Stimulated activated CD8-positive, alpha-beta memory T cell treated with anti-CD3 and anti-CD28 coated beads, Interleukin-7, amount 100 ng/mL, for 24 hours (primary cell): ENCODE results near the gene GALNT4.
A peak's percentile ranks its signal among the peaks of the same experiment; 100 is the strongest.

Experiments used
- DNase-seq: peaks from one replicate; pipeline ENCODE4 v3.0.0-alpha.2; 2020; ENCODE audit warnings: low read depth

Gene GALNT4

DNA sequence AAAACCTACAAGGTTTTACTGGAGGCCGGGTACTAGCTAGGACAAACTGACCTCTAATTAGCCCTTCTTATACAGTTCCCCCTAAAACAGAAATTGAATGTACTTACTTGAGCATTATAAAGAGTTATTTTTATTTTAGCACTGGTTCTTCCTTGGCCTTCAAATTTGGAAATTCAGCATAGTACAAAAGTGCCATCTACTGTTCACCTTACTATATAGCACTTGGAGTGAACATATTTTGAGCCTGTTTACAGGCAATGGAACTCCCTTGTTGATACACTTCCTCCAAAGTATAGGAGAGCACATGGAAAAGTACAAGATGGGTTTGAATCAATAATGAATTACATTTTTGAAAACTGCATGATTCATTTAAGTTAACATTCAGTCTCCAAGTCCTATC, 5.1 kb upstream of the GALNT4 start:
- DNase-seq: no peak

DNA sequence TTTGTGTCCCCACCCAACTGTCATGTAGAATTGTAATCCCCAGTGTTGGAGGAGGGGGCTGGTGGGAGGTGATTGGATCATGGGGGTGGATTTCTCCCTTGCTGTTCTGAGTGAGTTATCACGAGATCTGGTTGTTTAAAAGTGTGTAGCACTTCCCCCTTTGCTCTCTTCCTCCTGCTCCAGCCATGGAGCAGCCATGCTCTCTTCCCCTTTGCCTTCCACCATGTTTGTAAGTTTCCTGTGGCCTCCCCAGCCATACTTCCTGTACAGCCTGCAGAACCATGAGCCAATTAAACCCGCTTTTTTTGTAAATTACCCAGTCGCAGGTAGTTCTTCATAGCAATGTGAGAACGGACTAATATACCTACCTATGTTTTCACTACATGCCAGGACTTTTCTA, 3.8 kb upstream of the GALNT4 start:
- no peak for DNase-seq

DNA sequence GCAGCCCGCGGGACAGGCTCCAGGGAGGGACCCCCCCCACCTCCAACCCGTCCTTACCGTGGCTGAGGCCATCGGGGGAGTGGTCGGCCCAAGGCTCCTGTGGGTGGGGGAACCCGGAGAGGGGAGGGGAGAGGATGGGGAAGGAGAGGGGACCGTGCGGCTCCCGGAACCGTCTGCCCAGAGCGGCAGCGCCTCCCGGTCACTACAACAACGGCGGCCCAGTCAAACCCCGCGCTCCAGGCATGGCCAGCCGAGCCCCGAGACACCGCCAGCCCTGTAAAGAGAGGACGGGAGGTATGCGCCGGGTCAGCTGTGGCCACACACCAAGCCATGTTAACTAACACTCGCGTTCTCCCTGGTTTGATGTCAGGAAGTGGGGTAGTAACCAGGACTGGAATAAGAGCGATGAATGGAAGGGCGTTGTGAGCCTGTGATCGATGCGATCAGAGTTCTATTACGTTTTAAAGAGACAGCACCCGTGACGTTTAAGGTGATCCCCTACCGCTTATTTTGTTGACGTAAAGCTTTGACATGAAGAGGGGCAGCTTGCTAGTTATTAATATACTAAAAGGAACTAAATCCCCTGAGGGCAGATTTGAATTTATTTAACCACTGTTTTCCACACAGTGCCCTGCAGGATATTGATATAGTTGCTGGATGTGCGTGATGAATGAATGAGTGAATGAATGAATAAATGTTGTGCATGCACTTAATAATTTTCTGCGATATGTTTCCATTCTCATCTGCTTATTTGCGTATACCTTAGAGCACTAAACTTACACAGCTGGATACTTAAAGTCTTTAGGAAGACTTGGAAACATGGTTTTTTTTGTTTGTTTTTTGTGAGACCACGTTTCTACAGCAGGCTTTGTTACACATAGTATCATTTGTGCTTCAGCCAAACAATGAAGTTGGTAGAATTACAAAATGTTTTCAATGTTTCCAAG, 1.5 kb upstream of the GALNT4 start, which contains the start of gene POC1B:
POC1B (minus strand) TSS at position 224 of the 947 bp plus-strand sequence; CDS start at position 72, 152 bp downstream.
- DNase-seq: peak; percentile 48

DNA sequence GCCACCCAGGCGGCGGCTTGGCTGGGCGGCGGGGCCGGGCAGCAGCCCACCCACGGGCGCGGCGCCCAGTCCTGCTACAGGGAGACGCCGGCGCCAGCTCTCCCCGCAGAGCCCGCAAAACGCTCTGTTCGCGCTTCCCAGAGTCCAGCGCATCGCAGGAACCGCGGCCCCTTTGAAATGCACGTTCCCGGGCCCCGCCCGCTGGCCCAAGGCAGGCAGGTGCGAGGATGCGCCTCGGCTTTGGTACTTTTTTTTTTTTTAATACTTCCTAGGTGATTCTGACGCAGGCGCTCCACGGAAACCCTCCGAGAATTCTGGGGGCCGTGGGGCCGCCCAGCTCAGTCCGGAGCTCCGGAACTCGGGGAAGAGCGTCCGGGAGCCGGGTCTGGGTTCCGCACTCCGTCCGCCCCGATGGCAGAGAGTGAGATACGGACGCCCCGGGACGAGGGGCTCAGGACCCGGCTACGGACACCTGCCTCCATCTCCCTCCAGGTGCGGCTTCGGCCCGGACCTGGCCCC, 768 bp upstream of the GALNT4 start:
- DNase-seq: peak; percentile 3

DNA sequence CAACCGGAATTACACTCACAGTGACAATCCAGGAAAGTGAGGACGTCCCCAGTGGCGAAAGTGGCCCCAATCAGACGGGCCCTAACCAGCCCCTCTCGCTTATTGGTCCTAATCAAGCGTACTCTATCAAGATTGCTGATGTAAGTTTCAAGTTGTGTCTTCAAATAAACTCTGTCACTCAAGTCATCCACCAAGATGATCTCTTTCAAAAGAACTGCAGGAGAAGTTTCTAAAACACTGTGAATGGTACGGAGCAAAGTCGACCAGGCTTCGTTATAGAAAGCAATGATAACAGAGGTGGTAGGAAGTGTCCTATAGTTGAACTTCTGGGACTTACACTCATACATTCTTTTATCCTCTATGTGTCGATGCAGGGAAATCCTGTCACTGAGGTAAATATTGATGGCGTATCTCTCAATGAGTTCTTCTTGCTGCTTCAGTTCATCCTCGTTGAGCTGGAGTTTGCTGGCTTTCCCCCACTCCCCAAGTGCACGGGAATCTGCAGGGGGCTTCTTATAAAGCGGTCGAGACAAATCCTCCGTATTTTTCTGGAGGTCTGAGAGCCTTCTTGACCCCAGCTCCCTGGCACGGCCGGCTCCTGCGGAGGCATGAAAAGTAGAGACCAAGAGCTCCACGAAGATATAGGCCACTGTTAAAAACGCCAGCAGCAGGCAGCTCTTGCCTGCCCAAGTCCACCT, 604 bp downstream of the GALNT4 start:
- DNase-seq: no peak

DNA sequence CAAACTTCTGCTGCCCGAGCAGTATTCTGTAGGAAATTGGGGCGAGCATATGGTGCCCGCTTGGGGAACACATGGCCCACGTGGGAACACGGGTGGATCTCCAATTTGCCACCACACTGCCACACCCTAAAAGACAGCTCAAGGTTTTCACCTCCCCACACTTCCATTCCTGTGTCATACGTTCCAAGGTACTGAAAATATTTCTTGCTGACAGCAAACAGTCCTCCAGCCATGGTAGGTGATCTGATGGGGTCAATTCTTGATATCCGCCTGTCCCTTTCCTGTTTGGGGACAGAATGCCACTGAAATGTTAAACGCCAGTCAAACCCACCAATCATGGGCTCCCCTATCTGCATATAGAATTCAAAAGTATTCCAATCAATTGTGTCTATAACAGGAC, 1.2 kb downstream of the GALNT4 start:
- no peak for DNase-seq

DNA sequence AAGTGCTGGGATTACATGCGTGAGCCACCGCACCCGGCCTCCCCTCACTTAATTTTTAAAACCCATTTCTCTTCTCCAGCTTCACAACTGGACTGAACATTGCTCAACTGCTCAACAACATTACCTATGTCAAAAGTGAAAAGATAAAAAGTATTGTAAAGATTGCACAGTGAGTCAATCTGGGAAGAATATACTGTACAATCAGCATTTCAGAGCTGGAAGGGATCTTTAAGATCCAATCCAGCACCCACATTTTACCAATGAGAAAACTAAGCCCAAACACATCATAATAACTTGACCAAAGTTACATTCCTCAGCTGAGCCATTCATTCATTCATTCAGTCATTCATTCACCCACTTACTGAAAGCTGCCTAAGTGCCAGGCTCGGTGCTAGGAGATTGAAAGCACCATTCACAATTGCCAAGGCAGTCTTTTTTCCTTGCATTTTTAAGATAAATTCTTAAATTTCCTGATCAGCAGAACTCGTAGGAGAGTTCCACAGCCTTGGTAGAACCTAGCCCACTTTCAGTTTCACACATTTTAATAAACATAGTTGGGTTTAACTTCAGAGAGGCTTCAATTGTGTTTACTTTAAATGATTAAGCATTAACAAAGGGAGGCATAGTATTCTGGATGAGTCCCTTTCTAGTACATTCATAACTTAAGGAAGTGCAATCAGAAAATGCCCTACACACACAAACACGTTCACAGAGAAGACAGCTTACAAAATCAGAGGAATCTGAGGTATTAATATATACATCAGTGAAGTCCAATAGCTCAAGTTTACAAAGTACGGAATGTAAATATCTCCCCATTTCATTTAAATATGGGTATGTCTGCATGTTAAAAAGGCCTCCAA, 3.0 kb downstream of the GALNT4 start:
- DNase-seq: no peak

DNA sequence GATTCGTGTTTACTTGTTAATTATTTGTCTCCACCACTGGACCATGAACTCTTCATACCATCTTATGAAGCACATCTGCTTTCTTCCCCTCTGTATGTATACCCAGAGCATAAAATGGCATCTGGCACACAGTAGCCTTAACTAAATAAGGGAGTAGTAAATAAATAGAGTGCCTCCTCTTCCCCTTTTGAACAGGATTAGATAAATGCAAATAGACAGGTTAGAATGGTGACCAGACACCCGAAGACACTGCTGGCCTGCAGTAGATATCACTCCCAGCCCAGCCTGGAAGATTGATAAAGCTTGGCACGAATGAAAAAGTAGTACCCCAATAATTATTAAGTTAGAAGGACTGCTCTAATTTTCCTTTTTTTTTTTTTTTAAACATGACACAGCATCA, 6.9 kb downstream of the GALNT4 start:
- no peak for DNase-seq

DNA sequence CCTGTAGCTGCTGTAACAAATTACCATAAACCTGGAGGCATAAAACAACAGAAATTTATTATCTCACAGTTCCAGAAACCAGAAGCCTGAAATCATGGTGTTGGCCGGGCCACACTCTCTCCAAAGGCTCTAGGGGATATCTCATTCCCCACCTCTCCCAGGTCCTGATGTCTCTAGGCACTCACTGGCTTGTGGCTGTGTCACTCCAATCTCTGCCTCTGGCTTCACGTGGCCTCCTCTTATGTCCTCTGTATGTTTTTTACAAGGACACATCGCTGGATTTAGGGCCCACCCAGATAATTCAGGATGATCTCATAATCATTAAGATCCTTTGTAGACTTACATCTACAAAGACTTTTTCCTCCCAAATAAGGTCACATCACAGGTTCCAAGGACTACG, 8.0 kb downstream of the GALNT4 start:
- no peak for DNase-seq

DNA sequence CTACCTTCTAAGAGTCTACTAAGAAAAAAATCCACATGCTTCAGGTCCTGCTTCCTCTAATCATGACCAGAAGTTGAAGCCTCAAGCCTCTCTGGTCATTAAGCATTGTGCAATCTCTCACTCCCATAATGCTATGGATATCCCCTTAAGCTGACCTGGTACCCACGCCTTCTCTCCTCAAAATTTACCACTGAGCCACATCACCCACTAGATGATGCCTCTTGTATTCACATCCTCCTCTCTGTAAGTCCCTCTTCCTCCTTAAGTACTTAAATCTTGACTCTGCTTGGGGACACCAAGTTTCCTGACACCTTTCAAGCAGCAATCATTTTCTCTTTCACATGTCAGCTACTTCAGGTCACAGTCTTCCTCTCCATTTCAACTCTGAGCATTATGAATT, 9.8 kb downstream of the GALNT4 start:
- no peak for DNase-seq

DNA sequence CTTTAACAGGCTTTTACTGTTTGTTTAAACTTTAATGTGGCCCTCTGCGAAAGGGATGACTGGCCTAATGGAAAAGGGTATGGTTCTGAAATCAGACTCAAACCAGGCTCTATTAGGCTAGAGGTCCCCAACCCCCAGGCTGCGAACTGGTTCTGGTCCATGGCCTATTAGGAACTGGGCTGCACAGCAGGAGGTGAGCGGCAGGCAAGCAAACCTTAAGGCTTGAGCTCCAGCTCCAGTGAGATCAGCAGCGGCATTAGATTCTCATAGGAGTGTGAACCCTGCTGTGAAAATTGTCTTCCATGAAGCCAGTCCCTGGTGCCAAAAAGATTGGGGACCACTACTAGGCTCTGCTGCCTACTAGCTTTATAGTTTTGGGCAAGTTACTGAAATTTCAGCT, 11.1 kb downstream of the GALNT4 start:
- no peak for DNase-seq

DNA sequence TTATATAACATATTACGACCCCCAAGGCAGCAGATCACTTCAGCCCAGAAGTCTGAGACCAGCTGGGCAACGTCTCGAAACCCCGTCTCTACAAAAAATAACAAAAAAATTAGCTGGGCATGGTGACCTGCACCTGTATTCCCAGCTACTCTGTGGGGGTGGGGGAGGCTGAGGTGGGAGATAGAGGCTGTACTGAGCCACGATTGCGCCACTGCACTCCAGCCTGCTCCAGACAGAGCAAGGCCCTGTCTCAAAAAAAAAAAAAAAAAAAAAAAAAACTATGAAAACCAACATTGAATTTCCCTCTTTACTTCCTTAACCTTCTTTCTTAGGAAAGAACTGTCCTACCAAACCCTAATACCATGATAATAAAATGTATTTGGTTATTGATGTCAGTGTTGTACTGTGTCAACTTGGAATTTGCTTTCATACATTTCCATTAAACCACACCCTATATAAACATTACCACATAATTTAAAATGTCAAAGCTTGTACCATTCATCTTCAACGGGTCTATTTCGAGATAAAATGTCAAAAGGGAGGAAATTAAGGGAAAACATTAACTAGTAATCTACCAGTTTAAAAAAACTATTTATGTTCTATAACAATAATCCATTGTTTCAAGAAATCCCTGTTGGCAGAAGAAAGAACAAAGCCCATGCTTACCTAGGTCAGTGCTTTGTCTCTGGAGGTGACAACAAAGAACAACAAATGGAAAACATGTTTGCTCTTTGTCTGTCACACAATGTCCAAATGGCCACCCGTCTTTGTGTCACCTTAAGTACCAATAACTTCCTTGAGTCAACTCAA, 17.4 kb downstream of the GALNT4 start:
- no peak for DNase-seq

DNA sequence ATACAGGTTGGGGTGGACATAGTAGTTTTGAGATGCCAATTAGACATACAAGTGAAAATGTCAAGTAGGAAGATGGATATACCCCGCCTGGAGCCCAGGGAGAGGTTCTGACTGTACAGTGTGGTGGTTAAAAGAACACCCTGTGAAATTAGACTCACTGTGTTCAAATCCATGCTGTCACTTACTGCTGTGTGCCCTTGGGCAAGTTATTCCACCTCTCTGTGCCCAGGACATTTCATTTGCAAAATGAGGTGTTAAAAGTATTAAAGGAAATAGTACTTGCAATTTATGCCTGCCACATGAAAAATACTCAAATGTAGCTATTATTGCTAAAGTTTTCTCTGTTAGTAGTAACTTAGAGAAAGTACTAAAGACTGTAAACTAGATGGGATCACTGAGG, 18.5 kb downstream of the GALNT4 start:
- no peak for DNase-seq

DNA sequence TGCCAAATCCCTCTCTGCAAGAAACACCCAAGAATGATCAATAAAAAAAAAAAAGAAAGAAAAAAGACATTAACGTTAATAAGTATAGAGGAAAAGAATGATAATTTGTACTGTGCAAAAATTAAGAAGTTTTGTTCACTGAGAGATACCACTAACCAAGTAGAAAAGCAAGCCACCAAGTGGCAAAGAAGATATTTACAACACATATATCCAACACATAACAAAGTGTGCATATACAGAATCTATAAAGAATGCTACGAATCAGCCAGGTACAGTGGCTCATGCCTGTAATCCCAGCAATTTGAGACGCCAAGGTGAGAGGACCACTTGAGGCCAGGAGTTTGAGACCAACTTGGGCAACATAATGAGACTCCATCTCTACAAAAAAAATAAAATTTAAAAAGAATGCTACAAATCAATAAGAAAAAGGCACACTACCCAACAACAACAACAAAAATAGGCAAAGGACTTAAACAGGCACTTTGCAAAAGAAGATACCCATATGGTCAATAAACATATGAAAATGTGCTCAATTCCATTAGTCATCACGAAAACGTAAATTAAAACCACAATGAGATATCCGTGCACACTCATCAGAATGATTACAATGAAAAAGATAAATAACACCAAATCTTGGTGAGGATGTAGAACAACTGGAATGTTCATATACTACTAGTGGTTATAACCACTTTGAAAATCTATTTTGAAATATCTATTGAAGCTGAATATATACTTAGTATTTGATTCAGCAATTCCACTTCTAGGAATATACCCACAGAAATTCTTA, 19.8 kb downstream of the GALNT4 start:
- no peak for DNase-seq

DNA sequence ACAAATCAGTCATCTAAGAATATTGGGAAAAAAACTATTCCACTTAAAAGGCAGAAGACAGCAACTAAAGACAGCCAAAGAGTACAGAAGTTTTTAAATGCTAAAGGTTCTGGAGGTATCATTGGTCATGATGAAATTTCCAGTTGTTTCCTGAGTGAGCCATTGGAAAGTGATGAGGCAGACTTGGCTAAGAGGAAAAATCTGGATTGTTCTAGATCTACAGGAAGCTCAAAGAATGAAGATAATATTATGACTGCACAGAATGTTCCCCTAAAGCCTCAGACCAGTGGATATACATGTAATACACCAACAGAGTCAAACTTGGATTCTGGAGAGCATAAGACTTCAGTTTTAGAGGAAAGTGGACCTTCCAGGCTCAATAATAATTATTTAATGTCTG, 22.8 kb downstream of the GALNT4 start:
- no peak for DNase-seq

DNA sequence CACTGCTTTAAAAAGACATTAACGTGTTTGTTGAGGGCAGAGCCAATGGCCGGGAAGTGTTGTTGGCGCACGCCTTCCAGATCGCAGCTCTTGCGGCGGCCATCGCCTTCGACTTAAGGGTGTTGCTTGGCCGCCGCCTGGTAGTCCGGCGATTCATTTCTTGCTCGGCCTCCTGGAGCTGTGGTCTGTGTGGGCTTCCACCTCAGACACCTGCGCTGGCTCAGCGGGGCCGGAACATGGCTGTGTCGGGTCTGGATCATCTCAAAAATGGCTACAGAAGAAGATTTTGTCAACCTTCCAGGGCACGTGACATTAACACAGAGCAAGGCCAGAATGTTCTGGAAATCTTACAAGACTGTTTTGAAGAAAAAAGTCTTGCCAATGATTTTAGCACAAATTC, 24.7 kb downstream of the GALNT4 start:
- DNase-seq: no peak

DNA sequence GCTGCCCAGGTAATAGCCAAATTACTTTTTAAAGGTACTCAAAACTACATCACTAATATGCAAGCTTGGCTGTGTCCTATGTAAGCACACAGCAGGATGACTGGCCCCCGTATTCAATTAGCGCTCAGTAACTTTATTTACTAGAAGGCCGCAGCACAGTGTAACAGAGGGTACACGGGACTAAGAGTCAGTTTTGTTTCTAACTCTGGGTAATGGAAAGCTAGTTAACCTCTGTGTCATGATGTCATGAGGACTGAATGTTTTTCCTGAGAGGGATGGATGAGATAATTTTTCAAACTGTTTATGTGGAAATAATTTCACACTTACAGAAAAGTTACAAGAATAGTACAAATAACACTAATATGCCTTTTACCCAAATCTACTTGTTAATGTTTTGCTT, 27.1 kb downstream of the GALNT4 start:
- no peak for DNase-seq

DNA sequence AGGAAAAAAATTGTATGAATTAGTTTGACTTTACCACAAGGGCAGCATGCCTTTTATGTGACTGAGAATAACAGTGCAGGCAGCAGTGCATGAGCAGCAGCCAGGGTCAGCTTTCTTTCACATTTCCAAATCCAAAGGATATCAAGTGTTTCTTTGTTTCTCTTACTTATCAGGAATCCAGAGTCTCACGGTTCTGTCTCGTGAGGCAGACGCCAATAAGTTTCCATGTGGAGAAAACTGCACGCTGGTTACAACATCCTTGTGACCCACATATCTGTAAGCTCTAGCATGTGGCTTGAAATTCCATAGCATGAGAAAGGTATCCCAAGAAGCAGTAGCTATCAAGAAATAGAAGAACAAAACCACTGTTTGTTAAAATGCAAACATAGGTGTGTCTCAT, 27.6 kb downstream of the GALNT4 start:
- no peak for DNase-seq

DNA sequence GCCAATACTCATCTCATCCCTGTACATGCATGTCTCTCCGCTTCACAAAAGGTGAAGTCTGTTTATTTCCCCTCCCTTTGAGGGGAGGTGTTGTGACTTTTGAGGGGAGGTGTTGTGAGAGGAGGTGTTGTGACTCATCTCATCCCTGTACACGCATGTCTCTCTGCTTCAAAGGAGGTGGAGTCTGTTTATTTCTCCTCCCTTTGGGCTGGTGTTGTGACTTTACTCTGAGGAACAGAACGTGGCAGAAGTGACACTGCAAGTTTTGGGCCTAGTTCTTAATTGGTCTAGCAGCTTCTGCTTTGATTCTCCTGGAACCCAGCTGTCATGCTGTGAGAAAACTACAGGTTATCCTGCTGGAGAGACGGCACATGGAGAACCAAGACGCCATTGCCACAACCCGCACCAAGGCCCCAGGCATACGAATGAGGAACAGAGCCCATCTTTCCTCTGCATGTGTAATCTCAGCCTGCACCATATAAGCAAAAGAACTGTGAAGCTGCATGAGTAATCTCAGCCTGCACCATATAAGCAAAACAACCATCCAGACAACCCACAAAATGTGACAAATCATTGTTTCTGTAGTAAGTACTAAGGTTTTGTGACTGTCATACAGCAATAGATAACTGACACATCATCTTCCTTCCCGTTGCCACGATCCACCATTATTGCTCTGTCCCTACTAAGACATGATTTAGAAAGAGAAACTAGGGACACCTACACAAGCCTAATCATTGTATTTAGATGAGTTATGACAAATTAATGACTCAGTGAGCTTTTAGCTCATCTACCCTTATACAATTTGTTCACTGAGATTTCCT, 30.0 kb downstream of the GALNT4 start:
- DNase-seq: no peak
